ENCODE measurements around the gene JAKMIP3.

The JAKMIP3 gene

DNA sequence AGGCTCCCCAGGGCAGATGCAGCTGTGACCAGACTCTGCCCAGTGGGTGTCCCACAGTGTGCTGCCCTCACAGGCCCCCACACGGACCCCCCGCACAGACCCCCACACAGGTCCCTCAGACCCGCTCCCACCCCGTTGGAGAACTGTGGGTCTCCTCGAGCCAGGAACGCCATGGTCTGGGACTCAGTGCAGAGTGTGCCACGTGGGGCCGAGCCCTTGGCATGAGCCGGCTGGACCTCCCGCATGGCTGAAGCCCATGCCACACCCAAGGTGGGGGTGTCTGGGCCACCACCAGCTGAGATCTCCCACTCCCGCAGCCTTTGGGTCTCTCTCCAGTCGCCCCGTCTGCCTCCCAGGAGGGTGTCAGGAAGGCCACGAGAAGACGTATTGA, 34.3 kb downstream of the JAKMIP3 start:
- DNase-seq = no peak

DNA sequence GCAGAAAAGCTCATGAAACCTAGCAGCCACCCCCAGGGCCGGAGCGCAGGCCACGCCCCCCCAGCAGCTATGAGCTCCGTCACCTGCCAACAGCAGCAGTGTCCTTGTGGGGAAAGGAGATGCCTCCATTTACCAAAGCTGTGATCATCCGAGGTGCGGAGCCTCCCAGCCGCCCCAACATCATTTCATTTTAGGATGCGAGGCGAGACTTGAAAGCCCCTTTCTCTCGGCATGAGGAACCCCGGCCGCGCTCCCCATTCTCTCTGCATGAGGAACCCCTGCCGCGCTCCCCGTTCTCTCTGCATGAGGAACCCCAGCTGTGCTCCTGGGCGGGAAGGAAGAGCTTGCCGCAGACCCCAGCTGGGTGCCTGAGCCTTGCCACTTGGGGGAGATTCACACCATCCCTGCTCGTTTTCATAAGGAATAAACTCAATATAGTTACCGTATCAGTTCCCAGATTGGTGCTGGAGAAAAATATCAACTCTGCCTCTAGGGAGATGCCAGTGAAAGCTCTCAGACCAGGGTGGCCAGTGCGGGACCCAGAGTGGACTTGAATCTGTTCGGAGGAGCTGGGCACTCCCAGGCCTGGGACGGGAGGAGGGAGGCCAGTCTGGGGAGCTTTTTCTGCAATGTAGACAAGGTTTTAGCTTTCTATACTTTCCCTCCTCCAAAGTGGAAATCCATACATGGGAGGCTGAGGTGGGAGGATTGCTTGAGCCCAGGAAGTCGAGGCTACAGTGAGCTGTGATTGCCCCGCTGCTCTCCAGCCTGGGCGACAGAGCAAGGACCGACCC, 35.0 kb downstream of the JAKMIP3 start:
- DNase-seq = no peak

DNA sequence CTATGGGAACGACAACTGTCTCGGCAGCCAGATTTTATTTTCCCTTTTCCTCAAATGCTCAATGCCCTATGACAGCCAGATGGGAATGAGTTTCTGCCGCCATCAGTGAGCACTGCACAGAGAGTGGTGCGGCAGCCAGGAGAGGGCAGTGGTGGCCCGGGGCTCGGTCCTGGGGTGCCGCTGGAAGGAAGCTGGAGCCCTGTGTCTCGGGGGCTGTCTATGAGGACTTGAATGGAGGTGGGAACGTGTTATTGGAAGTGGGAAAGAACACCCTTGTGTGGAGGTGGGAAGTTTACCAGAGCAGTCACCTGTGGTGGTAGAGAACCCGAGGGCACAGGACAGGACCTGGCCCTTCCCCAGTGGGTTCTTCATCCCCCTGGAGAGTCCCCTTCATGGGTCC, 35.8 kb downstream of the JAKMIP3 start:
- DNase-seq = no peak

DNA sequence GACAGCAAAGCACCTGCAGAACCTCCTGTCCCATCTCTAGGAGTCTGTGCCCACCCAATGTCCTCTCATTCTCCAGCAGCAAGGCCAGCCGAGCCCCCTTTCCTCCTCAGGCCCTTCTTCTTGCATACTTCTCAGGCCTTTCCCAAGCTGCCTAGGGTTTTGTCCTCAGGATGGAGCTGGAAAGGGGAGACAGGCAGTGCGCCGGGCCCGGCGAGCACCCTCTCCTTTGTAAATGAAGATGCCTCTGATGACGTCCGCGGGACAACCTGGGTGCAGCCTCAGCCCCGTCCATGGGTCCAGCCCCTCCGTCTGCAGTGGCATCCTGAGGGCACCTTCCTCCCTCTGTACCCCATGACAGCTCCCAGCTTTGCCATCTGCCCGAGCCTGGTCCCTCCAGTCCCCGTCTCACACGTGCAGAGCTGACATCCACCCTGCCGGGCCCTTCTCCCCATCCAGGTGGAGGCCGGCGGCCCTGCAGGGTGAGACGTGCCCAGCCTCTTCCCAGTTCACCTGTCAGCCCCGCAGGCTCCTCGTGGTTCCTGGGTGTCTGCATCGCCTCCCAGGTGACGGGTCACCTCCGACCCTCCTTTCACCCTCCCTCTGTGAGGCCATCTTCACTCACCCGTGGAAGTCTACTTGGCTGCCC, 36.4 kb downstream of the JAKMIP3 start:
- no peak for DNase-seq

DNA sequence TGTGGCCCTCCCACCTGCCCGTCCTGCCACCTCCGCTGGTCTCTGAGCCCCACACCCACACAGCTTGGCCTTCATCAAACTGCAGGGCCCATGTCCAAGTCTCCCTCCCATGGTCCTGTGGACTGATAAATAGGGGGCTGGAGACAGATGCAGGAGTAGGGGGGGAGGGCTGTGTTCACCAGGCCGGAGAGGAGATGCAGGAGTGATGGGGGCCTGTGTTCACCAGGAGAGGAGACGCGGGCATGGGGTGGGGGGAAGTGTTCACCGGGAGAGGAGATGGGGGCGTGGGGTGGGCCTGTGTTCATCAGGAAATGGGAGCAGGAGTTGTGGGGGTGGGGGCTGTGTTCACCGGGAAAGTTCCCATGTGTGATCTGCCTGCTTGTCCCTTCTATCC, 37.0 kb downstream of the JAKMIP3 start:
- no peak for DNase-seq

DNA sequence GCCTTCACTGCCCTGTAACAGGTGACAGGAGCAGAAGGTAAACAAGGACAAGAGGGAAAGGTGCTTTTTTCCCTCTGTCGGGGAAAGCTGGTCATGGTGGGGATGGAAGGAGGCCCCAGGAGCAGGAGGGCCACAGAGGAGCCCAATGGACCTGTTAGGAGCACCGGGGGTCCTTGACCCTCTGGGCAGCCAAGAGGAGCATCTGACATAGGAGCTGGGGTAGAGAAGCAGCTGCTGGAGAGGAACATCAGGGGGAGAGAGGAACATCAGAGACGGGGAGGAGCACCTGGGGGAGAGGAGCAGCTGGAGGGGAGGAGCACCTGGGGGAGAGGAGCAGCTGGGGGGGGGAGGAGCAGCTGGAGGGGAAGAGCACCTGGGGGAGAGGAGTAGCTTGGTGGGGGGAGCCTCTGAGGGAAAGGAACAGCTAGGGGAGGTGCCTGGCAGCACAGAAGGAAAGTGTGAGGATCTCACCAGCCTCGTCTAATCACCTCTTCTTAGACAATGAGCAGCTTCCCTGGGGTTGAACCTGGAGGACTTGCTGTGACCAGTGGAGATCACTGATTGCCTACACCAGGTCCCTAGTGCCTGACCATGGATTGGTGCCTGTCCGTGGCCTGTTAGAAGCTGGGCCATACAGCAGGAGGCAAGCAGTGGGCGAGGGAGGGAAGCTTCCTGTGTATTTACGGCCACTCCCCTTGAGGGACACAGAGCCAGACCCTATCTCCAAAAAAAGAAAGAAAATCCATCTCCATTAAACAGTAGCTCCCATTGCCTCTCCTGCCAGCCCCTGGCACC, 37.6 kb downstream of the JAKMIP3 start:
- DNase-seq = no peak

DNA sequence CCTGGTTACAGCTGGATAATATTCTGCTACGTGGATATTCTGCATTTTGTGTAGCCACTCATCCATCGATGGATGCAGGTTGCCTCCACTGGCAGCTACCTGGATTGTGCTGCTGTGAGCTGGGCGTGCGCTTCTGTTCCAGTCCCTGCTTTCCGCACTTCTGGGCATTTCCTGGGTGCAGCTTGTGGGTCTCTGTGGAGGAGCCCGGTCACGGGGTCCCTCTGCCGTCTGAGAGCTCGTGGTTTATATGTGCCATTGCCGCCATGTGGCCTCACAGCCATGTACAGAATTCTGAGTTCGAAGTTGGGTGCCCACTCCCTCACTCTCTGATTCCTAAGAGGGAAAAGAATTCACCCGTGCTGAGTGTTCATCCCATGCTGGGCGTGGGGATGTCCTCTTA, 38.3 kb downstream of the JAKMIP3 start:
- no peak for DNase-seq

DNA sequence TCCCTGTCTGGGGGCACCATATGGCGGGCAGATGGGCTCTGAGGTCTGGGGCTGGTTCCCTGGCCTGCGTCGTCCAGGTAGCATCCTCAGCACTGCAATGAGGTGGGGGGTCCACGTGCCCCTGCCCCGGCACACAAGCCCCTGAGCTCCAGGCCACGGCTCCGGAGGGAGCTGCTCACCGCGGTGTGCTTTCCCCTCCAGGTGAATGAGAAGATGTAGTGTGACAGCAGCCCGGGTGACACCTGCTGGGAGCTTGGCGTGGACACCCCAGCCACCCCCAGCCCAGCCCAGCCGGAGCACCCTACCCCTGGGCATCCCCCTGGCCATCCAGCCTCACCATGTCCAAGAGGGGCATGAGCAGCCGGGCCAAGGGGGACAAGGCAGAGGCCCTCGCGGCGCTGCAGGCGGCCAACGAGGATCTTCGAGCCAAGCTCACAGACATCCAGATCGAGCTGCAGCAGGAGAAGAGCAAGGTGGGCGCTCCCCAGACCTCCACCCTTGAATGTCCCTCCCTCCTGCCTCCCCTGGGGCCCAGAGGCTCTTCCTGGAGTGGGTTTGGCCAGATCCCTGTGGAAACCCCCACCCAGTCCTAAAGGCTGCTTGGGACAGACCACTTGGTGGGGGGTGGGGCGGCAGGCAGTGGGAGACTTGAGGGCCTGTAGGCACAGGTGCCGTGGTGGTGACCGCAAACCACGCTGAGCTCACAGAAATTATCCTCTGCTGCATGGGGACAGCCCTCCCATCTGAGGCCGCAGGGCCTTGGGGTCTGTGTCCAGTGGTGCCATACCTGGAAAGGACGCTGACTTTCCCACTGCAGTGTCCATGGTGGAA, 38.9 kb downstream of the JAKMIP3 start:
- no peak for DNase-seq

DNA sequence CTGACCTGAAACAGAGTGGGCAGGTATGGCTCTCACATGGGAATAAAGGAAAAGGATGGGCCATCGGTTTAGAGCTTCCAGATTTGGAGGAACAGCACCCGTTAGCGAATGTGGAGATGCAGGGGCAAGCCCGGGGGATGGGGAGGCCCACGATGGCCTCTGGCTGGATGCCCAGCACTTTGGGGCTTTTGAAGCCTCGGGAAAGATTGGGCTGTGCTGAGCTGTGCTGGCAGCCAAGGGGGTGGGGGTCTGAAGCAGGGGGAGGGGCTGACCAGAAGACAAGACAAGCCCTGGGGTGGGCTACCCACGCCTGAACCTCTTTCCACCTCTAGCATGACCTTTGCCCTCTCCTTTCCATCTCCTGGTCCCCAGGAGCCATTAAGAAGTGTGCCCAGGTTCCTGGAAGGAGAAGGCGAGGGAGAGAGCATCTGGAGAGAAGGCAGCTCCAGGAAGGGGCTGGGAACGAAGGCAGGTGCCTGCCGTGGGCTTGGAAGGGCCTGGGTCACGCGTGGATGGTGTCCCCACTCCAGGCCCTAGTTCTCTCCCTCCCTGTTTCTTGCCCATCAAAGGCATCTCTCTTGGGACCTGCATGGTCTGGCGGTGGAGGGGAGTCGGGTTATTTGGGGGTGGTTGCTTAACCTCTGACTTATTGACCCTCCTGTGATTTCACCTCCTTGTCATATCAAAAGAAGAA, 39.7 kb downstream of the JAKMIP3 start:
- DNase-seq = no peak

DNA sequence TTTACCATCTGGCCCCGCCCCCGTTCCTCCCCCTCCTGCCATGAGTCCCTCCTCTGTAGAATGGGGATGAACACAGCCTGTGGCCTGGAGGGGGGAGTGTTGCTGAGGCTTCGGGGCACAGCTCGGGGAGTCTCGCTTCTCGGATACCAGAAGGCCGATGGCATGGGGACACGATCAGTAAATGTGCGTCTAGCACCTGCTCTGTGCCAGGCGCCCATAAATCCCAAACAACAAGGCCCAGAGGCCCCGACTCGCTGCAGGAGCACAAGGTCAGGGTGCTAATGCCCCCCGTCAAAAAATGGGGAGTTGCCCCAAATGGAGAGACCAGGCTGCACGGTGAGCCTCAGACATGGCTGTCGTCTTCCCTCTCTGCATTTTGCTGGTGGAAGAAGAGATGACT, 40.7 kb downstream of the JAKMIP3 start:
- no peak for DNase-seq

DNA sequence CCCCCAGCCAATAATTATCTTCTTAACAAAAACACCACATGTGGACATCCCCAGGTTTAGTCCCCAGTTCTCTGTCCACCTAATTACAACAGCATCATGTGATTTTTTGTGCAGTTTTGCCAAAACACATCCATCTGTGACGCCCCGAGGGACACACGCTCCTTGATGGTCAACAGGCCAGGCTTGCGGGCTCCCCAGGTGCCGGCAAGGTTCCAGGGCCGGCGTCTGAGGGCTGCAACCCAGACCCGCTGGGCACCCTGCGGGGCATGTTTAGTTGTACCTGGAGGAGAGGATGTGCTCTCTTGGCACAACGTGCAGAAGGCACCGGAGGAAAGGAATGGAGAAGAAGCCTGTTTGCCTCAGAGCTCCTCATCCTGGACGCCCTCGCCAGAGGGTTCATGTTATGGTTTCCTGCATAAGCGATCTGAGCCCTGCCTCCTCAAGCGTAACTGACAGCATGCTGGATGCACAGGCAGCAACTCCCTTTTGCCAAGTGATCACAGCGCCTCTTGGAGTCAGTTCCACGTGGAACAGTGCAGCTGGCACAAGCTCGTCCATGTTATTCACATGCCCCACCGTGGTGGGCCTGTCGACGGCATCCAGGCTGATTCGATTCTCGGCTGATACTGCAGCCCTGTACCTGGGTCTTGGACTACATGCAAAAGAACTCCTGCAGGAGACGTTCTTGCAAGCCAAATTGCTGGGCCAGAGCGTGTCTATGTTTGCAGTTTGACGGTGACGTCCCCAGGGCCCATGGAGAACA, 41.6 kb downstream of the JAKMIP3 start:
- DNase-seq = no peak

DNA sequence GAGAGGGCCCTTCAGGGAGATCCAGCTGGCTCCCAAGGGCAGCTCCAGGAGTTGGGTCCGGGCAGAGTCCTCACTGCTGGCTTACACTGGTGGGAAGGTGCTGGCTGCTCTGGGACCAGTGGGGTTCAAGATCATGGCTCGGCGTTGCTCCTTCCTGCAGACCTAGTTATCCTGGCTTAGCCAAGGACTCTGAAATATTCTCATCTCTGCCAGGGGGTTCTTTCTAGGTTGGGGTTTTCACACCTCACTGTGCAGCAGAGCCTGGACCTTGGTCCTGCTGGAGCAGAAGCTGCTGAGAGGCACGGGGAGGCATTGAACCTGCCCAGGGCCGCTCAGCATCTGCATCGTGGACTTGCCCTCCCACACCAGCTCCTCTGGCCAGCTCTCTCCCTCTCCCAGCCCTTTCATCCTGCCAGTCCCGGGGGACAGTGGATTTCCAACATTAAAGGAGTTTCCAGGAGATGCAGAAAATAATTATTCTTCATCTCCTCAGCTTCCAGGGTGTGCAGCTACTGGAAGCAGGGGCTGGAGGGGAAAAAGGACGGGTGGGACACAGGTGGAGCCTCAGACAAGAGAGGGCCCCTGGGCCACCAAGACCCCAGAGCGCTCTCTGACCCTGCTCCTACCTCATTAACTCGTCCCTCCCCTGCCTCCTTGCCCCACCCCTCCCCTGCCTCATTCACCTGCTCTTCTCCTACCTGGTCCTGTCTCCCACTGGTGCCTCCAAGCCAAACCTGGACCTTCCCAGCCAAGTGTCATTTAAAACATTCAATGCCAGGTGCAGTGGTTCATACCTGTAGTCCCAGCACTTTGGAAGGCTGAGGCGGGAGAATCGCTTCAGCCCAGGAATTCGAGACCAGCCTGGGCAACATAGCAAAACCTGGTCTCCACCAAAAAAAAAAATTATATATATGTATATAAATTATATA, 42.5 kb downstream of the JAKMIP3 start:
- DNase-seq = no peak

DNA sequence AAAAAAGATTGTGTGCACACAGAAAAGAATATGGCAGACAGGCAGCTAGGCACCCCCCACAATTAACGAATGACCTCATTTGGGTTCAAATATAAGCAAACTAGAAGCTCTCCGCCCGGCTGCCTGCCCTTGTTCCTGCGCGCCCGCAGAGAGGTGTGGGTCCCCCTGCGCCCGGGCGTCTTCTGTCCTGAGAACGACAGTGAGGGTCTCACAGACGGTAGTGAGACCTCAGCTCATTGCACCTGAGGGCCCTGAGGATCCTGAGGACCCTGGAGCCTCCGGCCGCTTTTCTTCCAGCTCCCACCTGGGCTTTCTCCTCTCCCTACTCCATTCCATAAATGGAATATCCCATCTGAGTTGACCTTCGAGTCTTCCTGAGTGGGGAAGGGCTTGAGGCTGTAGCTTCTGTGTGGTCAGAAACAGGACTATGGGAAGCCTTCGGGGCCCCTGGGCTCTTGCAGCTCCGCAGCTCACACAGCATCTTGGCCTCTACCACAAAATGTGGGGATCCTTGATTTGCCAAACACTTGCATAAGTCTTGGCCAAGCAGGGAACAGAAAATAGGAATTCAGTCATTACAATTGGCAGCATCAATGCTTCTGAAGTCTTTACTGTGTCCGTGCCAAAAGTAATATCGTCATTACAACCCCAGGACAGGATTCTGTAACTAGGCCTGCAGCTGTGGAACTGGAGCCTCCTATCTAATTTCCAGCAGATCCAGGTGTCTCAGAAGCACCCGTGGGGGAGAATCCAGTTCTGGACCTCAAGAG, 43.8 kb downstream of the JAKMIP3 start:
- DNase-seq = no peak

DNA sequence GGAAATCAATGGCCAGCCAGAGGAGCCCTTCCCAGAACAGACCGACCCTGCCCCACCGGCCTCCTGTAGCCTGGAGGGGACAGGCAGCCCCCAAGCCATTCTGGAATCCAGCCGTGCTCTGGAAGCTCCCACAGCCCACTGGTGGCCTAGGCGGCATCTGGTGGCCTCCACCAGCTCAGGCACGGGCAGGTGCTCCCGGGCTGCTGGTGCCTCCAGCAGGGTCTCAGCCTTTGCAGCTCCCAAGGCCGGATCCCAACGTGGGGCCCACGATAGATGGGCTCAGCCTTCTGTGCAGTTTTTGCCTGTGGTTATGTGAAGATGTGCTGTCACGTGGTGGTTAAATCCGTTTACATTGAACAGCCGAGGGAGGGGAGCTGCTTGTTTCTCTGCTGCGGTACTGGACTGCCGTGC, 44.4 kb downstream of the JAKMIP3 start:
- no peak for DNase-seq

DNA sequence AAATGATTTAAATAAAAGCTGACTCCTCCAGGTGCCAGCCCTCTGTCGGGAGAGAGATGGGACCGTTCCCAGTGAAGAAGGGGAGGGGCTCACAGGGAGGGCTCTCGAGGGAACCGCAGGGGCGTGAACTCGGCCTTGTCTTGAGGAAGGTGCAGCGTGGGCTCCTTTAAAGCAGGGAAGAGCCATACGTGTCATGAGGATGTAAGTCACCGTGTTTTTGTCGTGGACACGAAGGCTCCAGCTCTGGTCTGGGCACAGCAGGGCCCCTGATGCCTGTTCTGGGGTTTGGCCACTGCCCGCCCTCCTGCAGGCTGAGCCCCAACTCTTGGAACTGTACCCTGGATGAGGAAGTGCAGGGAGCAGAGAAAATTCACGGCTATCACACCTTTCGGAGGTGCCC, 45.0 kb downstream of the JAKMIP3 start:
- DNase-seq = no peak

DNA sequence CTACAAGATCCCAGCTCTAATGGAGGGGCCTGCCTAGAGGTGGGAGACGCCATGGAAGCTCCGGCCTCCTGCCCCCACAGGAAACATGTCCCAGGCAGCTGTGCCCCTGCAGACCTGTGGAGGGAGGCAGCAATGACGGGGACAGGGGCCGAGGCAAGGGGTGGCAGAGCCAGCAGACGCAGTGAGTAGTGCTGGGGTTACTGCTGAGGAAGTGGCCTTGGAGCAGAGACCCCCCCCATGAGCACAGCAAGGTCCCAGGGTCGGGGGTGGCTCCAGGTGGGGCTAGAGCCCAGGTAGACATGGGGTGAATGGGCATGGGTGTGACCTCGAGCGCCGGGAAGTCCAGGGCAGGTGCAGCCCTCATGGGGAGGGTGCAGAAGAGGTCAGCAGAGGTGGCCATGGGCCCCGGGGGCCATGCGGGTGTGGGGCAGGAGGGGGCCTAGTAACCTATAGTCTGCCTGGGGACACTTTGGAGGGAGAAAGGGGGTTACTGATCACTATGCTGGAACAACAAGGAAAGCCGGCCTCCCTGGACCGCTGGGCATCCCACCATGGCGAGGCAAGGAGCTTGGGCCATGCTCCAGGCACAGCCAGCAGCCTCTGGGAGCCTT, 45.5 kb downstream of the JAKMIP3 start:
- DNase-seq = no peak

DNA sequence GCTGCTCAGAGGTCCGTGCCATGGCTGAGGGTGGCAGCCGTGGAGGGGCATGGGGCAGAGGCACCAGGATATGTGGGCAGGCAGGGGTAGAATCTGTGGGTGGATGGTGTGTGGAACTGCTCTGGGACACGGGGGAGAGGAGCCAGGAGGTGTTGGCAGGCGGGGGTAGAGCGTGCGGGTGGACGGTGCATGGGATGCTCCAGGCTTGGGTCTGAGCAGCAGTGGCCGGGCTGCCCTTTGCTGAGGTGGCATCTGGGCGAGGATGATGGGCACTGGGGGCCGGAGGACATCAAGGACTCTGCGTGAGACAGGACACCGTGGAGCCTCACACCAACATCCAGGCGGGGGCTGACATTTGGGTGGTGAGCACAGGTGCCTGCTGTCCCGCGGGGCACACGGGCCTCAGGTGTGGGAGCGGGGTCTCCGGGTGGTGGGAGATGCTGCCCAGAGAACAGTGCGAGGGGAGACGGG, 46.2 kb downstream of the JAKMIP3 start:
- DNase-seq = no peak

DNA sequence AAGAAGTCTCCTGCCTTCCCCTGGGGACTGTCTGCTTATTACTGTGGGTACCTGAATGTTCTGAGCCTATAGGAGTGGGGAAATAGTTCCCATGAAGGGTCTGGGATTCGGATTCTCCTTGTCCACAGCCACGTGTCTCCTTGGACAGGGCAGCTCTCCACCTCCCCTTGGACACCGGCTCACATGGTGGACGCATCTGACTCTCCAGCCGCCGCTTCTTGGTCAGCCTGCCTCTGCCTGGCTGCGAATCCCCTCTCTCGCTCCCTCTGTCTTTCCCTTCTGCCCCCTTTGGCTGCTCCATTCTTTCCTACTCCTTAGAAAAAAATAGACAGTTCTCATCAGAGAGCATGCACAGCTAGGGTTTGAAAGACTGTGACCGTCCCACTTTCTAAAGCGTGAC, 46.9 kb downstream of the JAKMIP3 start:
- DNase-seq = no peak

DNA sequence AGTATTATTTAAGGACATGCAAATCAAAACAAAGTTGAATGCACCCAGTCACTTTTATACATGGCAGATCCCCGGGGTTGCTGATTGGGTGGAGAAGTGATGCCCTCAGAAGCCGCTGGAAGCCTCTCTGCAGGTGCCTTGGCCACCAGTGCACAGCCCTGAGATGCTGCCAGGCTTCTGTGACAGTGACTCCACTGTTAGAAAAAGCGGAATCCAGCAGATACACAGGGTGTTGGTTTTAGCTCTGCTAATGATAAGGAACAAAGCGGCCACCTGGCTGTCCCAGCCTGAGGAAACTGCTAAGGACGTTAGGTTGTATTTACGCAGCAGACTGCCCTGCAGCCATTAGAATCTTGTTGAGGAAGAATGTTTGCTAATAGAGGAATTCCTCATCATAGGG, 47.5 kb downstream of the JAKMIP3 start:
- DNase-seq = no peak

Data from NCI-H226 (cell line).